ENCODE measurements around the gene AKAP8.
"Not testable (repeated sequence)": the region's sequence is repeated elsewhere in the genome, so short reads cannot be mapped to it uniquely, and the experiment has no call there.

AKAP8 gene

DNA sequence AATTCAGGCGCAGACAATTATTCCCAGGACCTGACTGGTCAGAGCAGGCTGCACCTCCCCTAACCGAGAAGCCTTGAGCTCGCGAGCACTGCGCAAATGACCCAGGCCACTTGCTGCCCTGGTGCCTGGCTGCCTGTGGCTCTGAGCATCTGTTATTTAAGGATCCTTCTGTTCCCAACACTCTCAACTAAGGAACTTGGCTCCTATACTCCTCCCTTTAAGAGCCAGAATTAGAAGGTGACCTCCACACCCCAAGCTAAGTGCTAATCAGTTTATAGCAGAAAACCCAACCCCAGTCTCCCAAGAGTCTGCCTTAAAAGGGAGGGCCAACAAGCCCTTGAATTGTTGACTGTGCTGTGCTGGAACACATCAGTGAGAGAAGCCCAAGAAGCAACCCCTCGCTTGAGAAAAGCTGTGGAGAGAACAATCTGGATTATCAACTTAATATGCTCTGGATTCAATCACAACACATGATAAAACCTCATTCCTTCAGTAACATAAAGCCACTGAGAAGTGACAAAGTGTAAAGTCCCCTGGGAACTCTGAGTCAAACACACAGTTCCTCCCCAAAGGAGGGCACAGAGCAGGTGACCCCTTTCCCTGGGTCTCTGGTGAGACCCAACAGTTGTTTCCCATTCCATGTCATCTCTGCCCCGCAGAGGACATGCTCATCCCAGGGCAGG, 24.7 kb upstream of the AKAP8 start:
- no peak for DNase-seq

DNA sequence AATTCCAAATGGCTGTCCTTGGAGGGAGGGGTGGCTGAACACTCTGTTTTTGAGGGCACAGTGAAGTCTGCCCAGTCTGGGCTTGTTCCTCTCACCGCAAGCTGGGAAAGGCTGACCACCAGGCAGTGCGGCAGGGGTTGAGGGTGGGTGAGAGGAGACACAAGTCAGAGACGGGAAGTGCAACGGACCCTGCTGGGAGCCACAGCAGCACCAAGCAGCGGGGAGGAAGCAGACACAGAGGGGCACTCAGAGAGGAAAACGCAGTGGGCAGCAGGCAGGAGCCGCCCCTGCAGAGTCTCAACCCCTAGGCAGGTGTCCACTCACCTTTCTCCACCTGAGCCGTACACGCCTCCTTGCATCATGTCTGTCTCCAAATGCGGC, 23.6 kb upstream of the AKAP8 start:
- DNase-seq: no peak

DNA sequence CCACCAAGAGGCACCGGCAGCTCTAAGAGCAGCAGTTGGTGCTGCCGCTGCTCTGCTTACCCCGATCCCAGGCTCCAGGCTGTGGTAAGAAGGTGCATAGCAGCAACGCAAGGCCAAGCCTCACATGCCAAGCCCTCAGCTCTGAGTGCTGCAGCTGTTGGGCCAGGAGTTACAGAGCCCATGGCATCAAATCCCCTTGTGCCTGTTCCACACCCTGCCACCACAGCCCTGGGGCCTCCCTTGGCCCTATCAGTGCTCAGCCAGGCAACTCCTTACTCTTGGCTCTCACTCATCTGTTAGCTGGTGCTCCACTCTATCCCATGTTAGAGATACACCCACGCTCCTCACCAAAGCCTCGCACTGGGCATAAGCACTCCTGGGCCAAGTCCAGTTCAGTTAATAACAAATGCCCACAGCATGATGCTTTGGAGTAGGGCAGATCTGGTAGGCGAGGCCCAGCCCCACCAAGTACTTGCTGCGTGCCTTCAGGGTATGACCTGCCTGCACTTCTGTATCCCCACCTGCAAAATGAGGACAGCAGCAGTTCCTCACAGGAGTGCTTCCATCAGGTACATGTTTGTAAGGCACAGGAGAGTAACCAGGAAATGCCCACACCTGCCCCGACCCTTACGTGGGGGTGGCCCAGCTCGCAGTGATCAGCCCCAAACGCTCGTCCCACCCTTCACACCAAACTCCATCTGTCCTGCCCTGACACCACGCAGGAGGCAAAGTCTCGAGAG, 23.0 kb upstream of the AKAP8 start:
- no peak for DNase-seq

DNA sequence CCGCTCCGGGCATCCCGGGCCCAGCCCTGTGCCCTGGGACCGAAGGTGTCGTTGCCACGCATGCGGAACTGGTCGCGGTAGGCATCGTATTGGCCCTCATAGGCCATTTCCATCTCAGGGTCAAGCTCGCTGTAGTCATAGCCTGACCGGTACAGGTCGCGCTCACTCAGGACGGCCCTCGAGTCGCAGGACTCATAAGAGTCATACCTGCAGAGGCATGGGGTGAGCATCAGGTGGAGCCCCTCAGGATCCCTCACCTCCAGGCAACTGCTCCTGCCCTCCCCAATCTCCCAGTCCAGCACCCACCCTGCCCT, 21.8 kb upstream of the AKAP8 start:
- no peak for DNase-seq

DNA sequence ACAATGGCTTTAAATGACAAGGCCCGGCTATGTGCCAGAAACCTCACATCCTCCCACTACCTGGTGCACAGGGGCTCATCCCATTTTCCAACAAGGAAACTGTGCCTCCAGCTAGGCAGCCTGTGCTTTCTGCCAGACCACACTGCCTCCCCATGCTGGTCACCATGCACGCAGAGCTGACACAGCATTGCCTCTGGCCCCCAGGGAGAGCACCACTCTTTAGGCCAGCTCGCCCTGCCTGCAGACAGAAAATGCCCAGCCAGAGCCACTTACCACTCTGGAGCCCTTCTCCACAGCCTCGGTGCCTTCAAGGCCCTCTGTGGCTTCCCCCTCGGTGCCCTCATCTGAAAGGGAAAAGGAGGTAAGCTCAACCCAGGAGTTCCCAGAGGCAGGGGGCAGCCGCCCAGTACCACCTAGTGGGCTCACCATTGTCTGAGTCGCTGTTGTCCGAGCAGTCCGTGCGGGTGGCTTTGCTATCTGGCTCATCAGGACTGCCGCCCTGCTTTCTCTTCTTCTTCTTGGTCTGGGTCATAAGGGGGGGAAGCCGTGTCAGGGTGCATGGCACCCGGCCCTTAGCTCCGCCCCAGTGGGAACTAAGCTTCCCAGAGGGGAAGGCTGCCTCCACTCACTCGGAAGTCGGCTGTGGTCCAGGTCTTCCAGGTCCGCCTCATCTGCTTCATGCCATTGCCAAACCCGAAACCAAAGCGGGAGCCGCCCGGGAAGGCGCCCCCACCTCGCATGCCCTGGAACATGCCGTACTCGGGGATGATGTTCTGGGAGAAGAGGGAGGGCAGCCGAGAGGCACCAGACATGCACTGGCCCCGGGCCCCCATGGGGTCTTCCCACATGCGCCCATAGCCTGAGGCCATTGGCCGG, 21.2 kb upstream of the AKAP8 start:
- DNase-seq: no peak

DNA sequence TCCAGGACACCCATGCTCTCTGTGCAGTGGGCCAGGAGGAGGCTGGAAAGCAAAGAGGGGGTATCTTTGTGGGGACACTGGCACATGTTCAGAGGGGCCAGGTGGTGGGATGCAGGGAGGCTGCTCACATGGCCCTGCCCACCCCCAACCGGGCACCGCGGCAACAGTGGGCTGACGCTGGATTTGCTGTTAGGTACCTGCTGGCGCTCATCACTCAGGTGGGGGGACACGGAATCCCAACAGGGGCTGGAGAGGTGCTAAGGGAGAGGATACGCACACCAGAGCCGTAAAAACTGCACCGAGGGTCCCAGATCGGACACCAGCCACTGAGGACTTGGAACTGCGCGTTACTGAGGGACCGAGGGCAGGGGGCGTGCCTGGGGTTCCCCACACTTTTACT, 20.0 kb upstream of the AKAP8 start:
- DNase-seq: no peak

DNA sequence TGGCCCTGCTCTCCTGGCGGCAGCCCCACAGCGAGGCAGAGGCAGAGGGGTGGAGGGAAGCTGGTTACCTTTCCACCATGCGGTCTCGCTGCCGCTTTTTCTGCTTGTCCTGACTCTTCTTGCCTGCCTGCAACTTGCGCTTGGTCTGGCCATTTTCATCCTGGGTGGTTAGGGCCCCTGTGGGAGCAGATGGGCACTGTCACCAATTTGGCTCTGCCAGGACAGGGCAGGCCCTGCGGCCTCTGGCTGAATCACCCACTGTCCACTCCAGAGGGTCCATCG, 19.6 kb upstream of the AKAP8 start:
- DNase-seq: no peak

DNA sequence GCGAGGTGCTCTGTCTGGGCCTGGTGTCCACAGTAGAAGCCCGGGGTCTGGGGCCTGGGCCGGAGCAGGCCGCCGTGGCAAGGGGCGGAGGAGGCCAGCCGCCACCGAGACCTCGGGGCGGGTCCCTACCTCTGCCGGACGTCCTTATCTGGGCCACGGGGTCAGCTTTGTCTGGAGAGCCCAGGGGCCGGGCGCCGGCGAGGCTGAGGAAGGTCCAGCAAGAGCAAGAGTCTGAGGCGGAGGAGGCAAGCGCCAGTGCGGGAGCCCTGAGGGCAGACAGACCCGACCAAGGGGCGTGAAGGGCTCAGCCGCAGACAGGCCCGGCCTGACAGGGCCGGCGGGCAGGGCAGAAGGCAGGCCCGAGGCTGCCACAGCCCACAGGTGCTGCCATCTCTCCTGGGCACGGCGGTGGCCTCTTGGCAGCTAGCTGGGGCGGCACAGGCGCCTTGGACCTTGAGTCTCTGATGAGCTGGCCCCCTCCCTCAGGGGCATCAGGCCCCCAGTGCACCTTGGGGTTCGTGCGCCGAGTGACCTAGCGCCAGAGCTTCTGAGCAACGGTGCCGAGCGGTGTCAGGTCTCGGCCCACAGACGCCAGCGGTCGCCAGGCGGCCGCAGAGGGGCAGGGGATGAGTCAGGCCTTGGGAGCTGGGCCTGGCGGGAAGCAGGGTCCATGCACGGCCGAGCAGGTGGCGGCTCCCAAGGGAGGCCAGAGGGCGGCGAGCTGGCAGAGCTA, 19.1 kb upstream of the AKAP8 start:
- no peak for DNase-seq

DNA sequence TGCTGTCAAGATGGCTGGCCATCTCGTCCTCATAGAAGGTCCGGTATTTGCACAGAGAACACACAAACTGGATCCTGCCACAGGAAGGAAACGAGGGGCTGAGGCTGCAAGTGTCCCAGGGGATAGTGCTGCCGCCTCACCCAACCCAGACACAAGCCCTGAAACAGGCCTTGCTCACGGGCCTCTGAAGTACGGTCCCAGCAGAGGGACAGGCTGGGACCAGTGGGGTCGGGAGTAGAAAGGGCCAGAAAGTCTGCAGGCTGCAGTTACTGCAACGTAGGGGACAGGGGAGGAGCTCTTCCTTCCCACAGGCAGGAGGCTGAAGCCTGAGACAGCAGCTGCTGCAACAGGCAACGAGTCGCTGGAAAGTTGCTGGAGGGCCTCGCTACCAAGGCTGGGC, 18.2 kb upstream of the AKAP8 start:
- DNase-seq: no peak

DNA sequence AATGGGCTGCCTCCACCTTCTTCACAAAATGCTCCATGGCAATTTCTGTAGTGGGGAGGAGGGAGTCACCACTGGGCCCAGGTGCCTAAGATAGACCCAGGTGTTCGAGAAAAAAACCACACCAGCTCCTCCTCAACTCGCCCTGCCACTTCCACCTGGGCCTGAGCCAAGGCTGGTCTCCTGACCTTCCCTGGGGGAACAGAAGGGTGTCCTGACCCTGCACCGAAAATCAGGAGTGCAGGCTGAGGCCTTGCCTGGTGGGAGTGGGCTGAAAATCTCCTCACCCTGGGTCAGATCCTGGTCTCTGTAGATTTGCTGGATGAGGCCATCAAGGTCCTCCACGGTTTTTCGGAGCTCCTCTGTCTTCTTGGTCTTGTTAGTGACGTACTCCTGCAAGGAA, 17.6 kb upstream of the AKAP8 start:
- no peak for DNase-seq

DNA sequence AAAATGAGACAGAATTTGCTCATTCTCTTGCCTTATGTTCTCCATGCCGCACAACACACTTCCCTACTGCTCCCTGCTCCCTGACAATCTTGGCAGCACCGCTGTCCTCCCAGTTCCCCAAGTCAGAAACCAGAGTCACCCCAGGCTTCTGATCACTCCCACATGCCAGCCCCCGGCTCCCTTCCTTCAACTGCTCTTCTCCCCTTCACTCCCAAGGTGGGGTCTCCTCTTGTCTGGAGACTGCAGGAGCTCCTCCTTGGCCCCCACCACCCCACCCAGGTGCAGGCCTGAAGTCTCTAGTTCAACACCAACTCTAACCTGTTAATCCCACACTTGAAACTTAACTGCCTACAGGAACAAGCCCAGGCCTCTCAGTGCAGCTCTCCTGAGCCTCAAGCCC, 16.8 kb upstream of the AKAP8 start:
- DNase-seq: no peak

DNA sequence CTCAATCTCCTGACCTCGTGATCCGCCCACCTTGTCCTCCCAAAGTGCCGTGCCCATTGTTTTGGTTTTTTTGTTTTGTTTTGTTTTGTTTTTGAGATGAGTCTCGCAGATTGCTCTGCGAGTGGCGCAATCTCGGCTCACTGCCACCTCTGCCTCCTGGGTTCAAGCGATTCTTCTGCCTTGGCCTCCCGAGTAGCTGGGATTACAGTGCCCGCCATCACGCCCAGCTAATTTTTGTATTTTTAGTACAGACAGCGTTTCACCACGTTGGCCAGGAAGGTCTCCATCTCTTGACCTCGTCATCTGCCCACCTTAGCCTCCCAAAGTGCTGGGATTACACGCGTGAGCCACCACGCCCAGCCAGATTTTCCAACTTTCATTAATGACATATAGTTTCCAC, 15.7 kb upstream of the AKAP8 start:
- not testable (repeated sequence) for DNase-seq

DNA sequence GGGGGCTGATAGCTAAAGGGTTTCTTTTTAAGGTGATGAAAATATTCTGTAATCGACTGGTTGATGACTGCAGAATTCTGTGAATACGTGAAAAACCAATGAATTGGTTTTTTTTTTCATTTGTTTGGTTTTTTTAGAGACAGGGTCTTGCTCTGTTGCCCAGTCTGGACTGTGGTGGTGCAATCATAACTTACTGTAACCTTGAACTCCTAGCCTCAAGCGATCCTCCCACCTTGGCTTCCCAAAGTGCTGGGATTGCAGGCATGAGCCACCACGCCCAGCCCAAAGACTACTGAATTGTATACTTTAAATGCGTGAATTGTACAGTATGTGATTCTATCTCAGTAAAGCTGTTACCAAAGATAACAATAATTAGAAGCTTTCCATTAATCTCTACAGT, 14.8 kb upstream of the AKAP8 start:
- DNase-seq: no peak

DNA sequence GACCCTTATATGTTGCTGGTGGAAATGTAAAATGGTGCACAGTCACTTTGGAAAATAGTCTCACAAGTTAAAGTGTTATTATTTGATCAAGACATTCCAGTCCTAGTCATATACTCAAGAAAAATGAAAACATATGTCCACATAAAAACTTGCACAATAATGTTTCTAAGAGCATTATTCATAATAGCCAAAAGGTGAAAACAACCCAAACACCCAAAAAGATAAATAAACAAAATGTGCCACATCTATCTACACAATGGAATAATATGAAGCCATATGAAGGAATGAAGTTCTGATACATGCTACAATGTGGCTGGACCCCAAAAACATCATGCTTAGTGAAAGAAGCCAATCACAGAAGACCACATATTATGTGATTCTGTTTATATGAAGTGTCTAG, 14.4 kb upstream of the AKAP8 start:
- DNase-seq: no peak

DNA sequence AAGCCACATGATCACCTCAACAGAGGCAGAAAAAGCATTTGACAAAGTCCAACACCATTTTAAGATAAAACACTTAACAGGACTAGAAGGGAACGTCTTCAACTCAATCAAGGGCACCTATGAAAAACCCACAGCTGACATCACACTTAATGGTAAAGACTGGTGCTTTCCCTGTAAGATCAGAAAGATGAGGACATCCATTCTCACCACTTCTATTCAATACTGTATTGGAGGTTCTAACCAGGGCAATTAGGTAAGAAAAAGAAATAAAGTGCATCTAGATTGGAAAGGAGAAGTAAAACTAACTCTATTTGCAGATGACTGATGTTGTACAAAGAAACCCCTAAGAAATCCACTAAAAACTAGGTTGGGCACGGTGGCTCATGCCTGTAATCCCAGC, 11.2 kb upstream of the AKAP8 start:
- no peak for DNase-seq

DNA sequence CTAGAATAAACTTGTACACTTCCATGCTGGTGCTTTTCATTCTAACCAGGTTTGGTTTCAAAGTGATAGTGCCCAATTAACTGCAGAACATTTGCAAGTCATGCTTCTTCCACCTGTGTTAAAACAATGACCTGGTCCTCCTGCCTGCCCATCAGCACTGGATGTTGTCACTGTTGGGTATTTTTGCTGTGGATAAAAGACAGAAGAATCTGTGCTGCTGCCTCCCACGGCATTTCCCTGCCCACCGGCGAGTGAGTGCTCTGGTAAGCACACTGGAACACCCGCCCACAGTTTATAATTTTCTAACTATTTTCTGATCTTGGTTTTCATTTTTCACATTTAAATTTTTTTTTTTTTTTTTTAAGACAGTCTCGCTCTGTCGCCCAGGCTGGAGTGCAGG, 2.3 kb upstream of the AKAP8 start:
- no peak for DNase-seq

DNA sequence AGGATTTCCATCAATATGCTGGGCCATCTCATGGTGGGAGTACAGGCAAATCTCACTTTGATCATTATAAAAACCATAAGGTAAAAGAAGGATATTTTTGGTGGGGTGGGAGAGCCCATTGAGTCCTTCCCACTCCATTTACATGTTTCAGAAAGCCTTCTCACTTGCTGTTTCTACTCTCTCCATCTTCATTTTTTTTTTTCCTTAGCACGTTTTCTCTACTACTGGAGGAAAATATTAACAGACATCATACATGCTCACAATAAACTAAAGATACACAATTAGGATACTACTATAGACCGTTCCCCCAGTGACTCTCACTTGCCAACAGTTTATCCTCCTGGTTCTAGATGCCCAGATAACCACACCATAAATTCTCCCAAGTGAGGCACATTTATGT, 1.8 kb upstream of the AKAP8 start:
- DNase-seq: no peak

DNA sequence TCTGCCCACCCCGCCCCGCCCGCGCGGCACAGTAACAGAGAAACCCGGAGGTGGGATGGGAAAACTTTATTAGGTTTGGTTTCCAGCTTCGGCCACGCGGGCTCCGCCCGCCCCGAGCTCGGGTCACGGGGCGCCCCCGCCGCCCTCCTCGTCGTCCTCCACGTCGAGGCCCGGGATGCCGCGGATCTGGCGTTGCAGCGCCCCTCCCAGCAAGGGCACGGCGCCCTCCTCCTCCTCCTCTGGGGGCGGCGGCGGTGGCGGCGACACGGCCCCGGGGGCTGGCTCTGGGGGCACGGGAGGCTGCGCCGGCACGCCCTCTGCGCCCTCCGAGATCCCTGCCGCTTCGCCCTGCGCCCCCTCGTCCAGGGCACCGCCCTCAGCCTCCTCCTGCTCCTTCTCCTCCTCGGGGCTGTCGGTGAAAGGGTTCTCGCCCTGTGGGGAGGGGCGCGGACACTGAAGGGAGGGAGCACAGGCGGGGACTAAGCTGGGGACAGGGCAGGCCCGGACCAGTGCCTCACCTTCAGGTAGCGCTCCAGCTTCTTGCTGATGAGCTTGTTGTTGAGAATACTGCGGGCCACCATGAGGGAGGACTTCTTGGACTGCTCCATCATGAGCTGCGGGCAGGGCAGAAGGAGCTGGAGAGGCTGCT, 536 bp upstream of the AKAP8 start:
- peak; percentile 89 for DNase-seq

DNA sequence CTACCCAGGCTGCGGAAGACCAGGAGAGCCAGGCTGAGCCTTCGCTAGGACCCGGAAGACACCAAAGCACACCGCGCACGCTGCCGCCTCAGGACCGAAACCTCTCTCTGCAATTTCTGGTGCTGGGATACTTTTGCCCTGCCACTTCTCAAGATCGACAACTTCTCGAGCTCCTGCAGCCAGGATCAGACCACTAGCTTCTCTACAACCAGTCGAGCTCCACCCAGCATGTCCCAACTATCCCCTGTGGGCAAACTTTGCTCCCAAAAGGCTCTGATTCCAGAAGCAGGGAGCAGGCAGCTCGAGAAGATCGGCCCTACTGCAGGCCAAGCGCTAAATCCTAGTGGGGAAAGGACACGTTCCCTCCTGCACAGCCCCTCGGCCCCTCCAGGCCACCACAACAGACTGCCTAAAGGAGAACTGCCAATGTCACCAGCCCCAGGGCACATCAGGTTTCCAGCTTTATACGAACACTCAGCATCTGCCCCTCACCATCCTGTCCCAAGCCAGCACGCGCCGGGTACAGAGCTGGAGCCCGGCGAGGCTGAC, 979 bp downstream of the AKAP8 start:
- peak; percentile 58 for DNase-seq

DNA sequence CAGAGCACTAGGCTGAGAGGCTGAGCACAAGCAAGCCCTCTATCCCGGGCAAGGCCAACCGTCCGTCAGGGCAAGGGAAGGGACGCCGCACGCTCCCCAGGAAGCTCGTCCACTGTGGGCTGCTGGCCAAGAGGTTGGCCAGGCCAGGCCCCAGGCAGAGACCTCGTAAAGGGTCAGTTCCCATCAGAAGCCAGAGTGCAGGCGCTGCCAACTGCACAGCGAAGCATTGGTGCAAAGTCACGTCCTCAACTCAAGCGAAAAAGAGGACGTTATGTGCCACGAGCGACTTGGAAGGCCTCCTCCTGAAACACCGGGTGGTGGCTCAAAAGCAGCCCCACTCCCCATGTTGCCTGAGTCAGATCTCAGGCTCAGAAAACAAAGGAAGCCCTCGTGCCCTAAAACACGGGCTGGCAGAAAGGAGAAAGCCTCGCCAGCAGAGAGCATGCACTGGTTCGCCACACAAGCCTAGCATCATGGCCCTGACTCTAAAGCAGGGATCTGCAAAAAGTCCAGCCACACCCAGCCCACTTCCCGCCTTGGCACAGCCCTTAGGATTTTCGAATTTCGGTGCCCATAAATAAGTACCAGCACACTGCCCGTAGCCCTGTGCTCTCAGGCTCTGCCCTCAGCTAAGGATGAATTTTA, 4.7 kb downstream of the AKAP8 start:
- no peak for DNase-seq

DNA sequence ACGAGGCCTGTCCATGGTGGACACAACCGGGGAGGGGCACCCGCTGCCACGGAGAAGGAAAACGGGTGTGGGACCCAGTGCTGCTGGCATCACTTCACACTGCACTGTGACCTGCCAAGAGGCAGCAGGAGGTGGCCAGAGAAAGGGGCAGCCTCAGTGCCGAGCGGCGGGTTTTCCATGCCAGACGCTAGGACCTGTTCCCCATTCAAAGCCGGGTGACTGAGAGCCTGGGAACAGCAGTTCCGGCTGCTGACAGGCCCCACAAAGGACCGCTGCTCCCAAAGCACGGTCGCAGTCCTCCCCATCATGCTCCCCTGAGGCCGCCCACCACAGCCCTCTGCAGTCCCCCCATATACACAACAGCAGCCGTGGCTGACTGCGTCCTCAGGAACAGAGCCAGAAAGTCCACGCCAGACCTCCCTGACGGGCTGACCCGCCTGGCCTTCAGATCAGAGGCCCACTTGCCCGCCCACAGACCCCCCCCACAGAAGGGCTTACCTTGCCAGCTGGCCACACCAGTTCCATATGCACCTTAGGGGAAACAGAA, 5.4 kb downstream of the AKAP8 start:
- DNase-seq: no peak

DNA sequence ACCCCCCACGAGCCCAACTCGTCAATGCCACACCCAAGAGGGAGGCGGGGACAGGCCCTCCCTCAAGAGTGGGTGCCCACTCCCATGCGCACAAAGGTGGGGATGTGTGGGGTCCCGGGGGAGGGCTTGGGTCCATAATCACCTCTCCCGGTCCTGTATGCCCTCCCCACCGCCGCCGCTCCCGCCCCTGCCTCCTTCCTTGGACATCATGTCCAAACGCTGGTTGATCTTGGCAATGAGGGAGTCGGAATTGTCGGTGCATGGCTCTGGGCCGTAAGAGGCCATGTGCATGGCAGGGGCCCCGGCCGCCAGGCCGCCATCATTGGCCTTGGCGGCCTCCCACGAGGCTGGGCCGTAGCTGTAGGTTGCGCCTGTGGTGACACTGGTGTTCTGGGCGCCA, 5.9 kb downstream of the AKAP8 start:
- DNase-seq: no peak
